Type B pancreatic cell (in vitro differentiated cells): Measurements from ENCODE around the gene ADAM12. TPM values are rescaled to one million over a fixed set of nuclear protein-coding genes. Genes with fewer than 3 reads are reported as not detected.
"Not testable (repeated sequence)": the region's sequence is repeated elsewhere in the genome, so short reads cannot be mapped to it uniquely, and the experiment has no call there.

ENCODE experiments used
- DNase-seq: peaks from one replicate; pipeline ENCODE4 v3.0.0; 2021; ENCODE audit warnings: mixed read lengths; ENCODE audit not compliant: unreplicated experiment; ENCODE audit errors: extremely low spot score
- H3K27ac Mint-ChIP-seq: 2 replicates; pipeline ENCODE4 v1.8.0; 2021; ENCODE audit warnings: mild to moderate bottlenecking, mixed read lengths
- H3K27me3 Mint-ChIP-seq: 2 replicates; pipeline ENCODE4 v1.8.0; 2021; ENCODE audit warnings: mixed read lengths
- H3K36me3 Mint-ChIP-seq: 2 replicates; pipeline ENCODE4 v1.8.0; 2021; ENCODE audit warnings: mixed read lengths
- H3K4me1 Mint-ChIP-seq: one replicate; pipeline ENCODE4 v1.8.0; 2021; ENCODE audit warnings: mixed read lengths; ENCODE audit not compliant: unreplicated experiment
- H3K4me3 Mint-ChIP-seq: 2 replicates; pipeline ENCODE4 v1.8.0; 2021; ENCODE audit warnings: mild to moderate bottlenecking, mixed read lengths
- H3K9me3 Mint-ChIP-seq: 2 replicates; pipeline ENCODE4 v1.8.0; 2021; ENCODE audit warnings: mixed read lengths
- total RNA-seq: library from RNA; stranded (reverse); gene quantifications from 2 replicates; pipeline ENCODE4 v1.2.1, GENCODE V29; 2021; ENCODE audit warnings: low replicate concordance
- TF ChIP-seq, protein P1 (sequence below): fragments of 200-600 bp; sonication (generic); conservative IDR thresholded peaks from 2 replicates; pipeline ENCODE4 v1.5.0; 2021; ENCODE audit warnings: antibody characterized with exemption, mild to moderate bottlenecking

Gene ADAM12
- total RNA-seq, 1 donor from 2014 or later, result 31.6 TPM

DNA sequence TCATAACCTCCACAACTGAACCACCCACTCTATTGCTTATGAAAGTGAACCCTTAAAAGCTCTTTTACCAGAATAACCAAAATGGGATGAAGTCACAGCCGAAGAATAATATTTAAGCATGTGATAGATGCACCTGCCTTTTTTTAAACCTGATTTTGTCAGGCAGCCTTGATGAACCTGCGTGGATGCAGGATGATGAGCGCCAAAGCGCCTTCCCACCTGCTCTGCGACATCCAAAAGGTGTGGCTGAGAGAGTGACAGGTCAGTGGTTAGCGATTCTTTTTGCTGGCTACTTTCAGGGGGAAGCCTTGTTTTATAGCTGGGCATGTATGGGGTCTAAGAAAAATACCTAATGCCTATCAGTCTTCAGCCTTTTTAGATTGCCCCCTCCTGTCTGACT is 334.1 kb downstream of the ADAM12 start:
- Mint-ChIP-seq H3K27me3 (peaks cover 14% of the 10 kb centered on the region), H3K9me3 (no peaks in the 10 kb centered on the region), H3K36me3 (no peaks in the 10 kb centered on the region), H3K4me1 (peaks cover 22% of the 10 kb centered on the region), H3K27ac (no peak overlapping the region), H3K4me3 (no peak overlapping the region)
- DNase-seq, result no peak
- TF ChIP-seq, protein P1, sequence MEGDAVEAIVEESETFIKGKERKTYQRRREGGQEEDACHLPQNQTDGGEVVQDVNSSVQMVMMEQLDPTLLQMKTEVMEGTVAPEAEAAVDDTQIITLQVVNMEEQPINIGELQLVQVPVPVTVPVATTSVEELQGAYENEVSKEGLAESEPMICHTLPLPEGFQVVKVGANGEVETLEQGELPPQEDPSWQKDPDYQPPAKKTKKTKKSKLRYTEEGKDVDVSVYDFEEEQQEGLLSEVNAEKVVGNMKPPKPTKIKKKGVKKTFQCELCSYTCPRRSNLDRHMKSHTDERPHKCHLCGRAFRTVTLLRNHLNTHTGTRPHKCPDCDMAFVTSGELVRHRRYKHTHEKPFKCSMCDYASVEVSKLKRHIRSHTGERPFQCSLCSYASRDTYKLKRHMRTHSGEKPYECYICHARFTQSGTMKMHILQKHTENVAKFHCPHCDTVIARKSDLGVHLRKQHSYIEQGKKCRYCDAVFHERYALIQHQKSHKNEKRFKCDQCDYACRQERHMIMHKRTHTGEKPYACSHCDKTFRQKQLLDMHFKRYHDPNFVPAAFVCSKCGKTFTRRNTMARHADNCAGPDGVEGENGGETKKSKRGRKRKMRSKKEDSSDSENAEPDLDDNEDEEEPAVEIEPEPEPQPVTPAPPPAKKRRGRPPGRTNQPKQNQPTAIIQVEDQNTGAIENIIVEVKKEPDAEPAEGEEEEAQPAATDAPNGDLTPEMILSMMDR, result no peak

DNA sequence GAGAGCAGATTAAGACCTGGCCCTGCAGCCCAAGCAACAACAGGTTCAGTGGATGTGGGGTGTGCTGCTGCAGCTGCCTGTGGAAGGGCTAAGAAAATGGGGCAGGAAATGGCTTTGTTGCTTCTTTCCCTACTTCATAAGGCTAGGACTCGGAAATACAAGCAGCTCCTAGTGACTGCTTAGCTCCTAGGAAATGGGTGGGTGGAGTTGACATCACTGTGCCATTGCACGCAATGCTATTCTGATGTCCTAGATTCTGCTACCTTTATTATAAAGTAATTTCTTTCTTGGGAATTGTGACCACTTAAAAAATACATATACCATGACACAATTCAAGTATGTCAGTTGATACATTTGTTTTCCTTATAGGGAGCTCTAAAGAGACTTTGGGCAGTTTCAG is 336.1 kb downstream of the ADAM12 start:
- Mint-ChIP-seq H3K27ac (no peak overlapping the region), H3K27me3 (peaks cover 8% of the 10 kb centered on the region), H3K36me3 (no peaks in the 10 kb centered on the region), H3K4me3 (no peak overlapping the region), H3K9me3 (no peaks in the 10 kb centered on the region), H3K4me1 (peaks cover 4% of the 10 kb centered on the region)
- no peak for DNase-seq
- TF ChIP-seq, protein P1, result no peak

DNA sequence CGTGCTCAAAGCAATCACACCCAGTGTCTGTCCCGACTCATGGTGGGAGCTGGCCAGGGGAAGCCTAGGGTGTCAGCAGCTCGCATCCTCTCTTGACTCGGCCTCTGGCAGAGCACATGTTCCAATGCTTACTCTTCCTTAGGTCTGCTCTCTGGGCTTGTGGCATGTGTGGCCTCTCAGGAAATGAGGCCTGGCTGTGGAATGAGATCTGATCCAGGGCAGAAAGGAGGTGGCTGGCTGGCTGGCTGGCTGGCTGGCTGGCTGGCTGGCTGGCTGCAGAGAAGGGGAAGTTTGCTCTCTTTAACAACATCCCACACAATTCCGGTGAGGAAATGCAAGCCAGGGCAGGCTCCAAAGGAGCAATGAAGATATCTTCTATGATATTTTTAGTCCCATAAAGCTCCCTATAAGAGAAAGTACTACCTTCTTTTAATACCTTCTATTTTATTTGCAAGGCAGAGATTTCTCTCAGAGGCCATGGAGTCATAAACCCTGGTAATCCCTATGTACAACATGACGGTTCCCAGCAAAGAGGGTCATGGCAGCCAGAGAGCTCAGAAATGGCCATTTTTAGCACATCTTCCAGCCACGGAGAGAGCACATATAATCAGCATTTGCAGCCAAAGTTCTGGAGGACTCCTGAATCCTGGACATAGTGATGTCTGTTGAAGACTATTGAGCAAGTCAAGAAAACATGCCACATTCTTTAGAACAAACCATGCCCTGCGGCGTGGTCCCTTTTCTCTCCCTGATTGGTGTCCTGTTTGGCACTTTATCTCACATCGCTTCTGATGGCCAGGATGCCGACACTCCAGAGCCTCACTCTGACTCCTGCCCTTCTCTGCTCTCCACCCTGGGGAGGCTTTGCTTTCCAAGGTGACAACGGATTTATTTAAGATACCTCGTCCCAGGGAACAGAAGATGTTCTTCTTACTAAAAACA is 338.2 kb downstream of the ADAM12 start:
- H3K27ac Mint-ChIP-seq, result no peak overlapping the region
- H3K9me3 Mint-ChIP-seq, result no peaks in the 10 kb centered on the region
- DNase-seq, result no peak
- H3K4me1 Mint-ChIP-seq, result peaks cover 4% of the 10 kb centered on the region
- TF ChIP-seq, protein P1, result no peak
- H3K36me3 Mint-ChIP-seq, result no peaks in the 10 kb centered on the region
- H3K4me3 Mint-ChIP-seq, result no peak overlapping the region
- peaks cover 8% of the 10 kb centered on the region for H3K27me3 Mint-ChIP-seq

DNA sequence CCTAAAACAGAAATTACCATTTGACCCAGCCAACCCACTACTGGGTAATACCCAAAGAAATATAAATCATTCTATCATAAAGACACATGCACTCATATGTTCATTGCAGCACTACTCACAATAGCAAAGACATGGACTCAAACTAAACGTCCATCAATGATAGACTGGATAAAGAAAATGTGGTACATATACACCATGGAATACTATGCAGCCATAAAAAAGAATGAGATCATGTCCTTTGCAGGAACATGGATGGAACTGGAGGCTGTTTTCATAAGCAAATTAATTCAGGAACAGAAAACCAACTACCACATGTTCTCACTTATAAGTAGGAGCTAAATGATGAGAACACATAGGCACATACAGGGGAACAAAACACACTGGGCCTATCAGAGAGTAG is 340.5 kb downstream of the ADAM12 start:
- not testable (repeated sequence) for H3K9me3 Mint-ChIP-seq, H3K4me1 Mint-ChIP-seq, H3K27me3 Mint-ChIP-seq, H3K36me3 Mint-ChIP-seq, DNase-seq, H3K4me3 Mint-ChIP-seq, H3K27ac Mint-ChIP-seq

DNA sequence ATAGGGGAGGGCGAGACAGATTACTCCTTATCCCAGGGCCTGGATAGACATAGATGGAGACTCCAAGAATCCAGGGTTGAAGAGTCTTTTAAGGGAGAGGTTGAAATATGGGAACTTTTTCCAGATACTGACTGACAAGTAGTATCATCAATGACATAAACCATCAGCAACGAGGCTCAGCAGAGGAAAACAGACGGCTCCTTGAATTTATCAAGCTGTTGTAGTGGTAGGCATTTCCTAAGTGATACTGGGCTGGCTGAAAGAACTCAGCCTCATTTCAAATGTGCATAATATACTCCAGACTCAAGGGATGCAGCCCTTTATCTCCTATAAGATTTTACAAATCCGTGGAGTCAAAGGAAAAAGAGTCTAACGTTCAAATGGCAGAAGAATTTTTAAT is 341.4 kb downstream of the ADAM12 start:
- DNase-seq, result no peak
- TF ChIP-seq, protein P1, result no peak
- peaks cover 12% of the 10 kb centered on the region for H3K4me1 Mint-ChIP-seq
- H3K27me3 Mint-ChIP-seq, result peaks cover 8% of the 10 kb centered on the region
- H3K36me3 Mint-ChIP-seq, result peaks cover 3% of the 10 kb centered on the region
- H3K4me3 Mint-ChIP-seq, result no peak overlapping the region
- H3K9me3 Mint-ChIP-seq, result no peaks in the 10 kb centered on the region
- H3K27ac Mint-ChIP-seq, result no peak overlapping the region

DNA sequence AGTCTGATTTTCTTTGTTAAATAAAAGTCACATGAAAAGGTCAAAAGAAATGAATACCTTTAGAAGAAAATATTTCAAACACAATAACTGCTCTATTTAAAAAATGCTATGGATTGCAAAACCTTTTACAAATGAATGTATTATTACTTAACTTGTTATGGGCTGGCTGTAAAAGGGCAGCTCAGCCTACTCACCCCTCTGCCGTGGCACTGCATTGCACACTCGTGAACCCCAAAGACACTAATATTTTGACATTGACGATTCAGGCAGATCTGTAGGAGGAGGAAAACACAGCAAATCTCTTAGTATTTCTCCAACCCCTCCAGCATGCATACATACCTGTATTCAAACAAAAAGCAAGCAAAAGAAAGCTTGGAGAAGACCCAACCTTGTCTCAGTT is 342.4 kb downstream of the ADAM12 start:
- TF ChIP-seq, protein P1, result no peak
- peaks cover 6% of the 10 kb centered on the region for H3K36me3 Mint-ChIP-seq
- no peak for DNase-seq
- H3K9me3 Mint-ChIP-seq, result no peaks in the 10 kb centered on the region
- peaks cover 4% of the 10 kb centered on the region for H3K27me3 Mint-ChIP-seq
- H3K4me3 Mint-ChIP-seq, result no peak overlapping the region
- no peak overlapping the region for H3K27ac Mint-ChIP-seq
- peaks cover 18% of the 10 kb centered on the region for H3K4me1 Mint-ChIP-seq
